Liver (tissue), 9 donors: ENCODE measurements around the gene SLX4IP. TPM values are rescaled to one million over a fixed set of nuclear protein-coding genes. Genes with fewer than 3 reads are reported as not detected.

Experiments used
- DNase-seq: peaks from one replicate; pipeline ENCODE4 v3.0.0-alpha.2; 2017; ENCODE audit warnings: low spot score
- H3K27ac ChIP-seq, 2 donors: one replicate each; pipeline ENCODE4 v1.7.0; 2013; ENCODE audit warnings: inconsistent platforms in 2 of 2, low read length in 2 of 2, control low read depth in 1 of 2, low read depth in 1 of 2, mild to moderate bottlenecking in 1 of 2
- H3K27me3 ChIP-seq, 4 donors: one replicate each; pipeline versions ENCODE4 v1.6.1 to v1.7.0; 2013; ENCODE audit warnings: low read length in 3 of 4, inconsistent platforms in 1 of 4, mild to moderate bottlenecking in 1 of 4, moderate library complexity in 1 of 4; ENCODE audit not compliant: control insufficient read depth in 4 of 4, insufficient read depth in 4 of 4
- H3K36me3 ChIP-seq, 4 donors: one replicate each; pipeline versions ENCODE4 v1.6.1 to v1.7.0; 2013; ENCODE audit warnings: low read length in 3 of 4, mild to moderate bottlenecking in 3 of 4, low read depth in 1 of 4, moderate library complexity in 1 of 4; ENCODE audit not compliant: control insufficient read depth in 4 of 4, insufficient read depth in 3 of 4
- H3K4me1 ChIP-seq, 4 donors: one replicate each; pipeline versions ENCODE4 v1.6.1 to v1.7.0; 2013; ENCODE audit warnings: low read length in 3 of 4, mild to moderate bottlenecking in 3 of 4, moderate library complexity in 1 of 4; ENCODE audit not compliant: control insufficient read depth in 4 of 4, insufficient read depth in 4 of 4
- H3K4me3 ChIP-seq, 3 donors: one replicate each; pipeline versions ENCODE4 v1.6.1 to v1.7.0; 2013; ENCODE audit warnings: low read length in 3 of 3, control low read depth in 1 of 3, low read depth in 1 of 3, mild to moderate bottlenecking in 1 of 3
- H3K9ac ChIP-seq, 2 donors: one replicate each; pipeline ENCODE4 v1.7.0; 2013; ENCODE audit warnings: low read length in 2 of 2, mild to moderate bottlenecking in 2 of 2, moderate library complexity in 2 of 2, control low read depth in 1 of 2, low read depth in 1 of 2
- H3K9me3 ChIP-seq, 4 donors: one replicate each; pipeline versions ENCODE4 v1.6.1 to v1.7.0; 2013; ENCODE audit warnings: low read length in 3 of 4; ENCODE audit not compliant: control insufficient read depth in 4 of 4
- EGR1 ChIP-seq, 2 donors: IDR thresholded peaks; 2 replicates each; pipeline ENCODE4 v1.6.1; 2016 to 2018; ENCODE audit warnings: antibody characterized with exemption in 2 of 2, low read depth in 2 of 2
- FOXA1 ChIP-seq: IDR thresholded peaks from 2 replicates; pipeline ENCODE4 v1.6.1; 2016; ENCODE audit warnings: antibody characterized with exemption
- FOXA2 ChIP-seq: IDR thresholded peaks from 2 replicates; pipeline ENCODE4 v1.6.1; 2016; ENCODE audit warnings: antibody characterized with exemption
- GABPA ChIP-seq, 2 donors: IDR thresholded peaks in 1 of 2; conservative IDR thresholded peaks in 1 of 2; 2 replicates each; pipeline ENCODE4 v1.6.1; 2016; ENCODE audit warnings: antibody characterized with exemption in 2 of 2, mild to moderate bottlenecking in 1 of 2, moderate library complexity in 1 of 2
- HNF4A ChIP-seq, 2 donors: conservative IDR thresholded peaks; 2 replicates each; pipeline ENCODE4 v1.6.1; 2016; ENCODE audit warnings: antibody characterized with exemption in 2 of 2, mild to moderate bottlenecking in 2 of 2
- HNF4G ChIP-seq: IDR thresholded peaks from 2 replicates; pipeline ENCODE4 v1.6.1; 2016; ENCODE audit warnings: antibody characterized with exemption
- JUND ChIP-seq, 2 donors: IDR thresholded peaks; 2 replicates each; pipeline ENCODE4 v1.6.1; 2016; ENCODE audit warnings: antibody characterized with exemption in 2 of 2
- RAD21 ChIP-seq, 2 donors: IDR thresholded peaks; 2 replicates each; pipeline ENCODE4 v1.6.1; 2016; ENCODE audit warnings: antibody characterized with exemption in 2 of 2, mild to moderate bottlenecking in 2 of 2
- RXRA ChIP-seq, 2 donors: IDR thresholded peaks; 2 replicates each; pipeline ENCODE4 v1.6.1; 2017 to 2018; ENCODE audit warnings: antibody characterized with exemption in 2 of 2, mild to moderate bottlenecking in 1 of 2
- SP1 ChIP-seq: IDR thresholded peaks from 2 replicates; pipeline ENCODE4 v1.6.1; 2018; ENCODE audit warnings: antibody characterized with exemption, mild to moderate bottlenecking
- TAF1 ChIP-seq: conservative IDR thresholded peaks from 2 replicates; pipeline ENCODE4 v1.6.1; 2016; ENCODE audit warnings: antibody characterized with exemption, mild to moderate bottlenecking
- YY1 ChIP-seq: IDR thresholded peaks from 2 replicates; pipeline ENCODE4 v1.6.1; 2016; ENCODE audit warnings: antibody characterized with exemption, mild to moderate bottlenecking
- ZBTB33 ChIP-seq: IDR thresholded peaks from 2 replicates; pipeline ENCODE4 v1.6.1; 2016; ENCODE audit warnings: antibody characterized with exemption
- WGBS: extraction: QIAGEN DNeasy Blood & Tissue Kit; methylation state at CpG from one replicate; pipeline ENCODE4 v1.1.7; 2013; 5-methylcytosine and 5-hydroxymethylcytosine counted together
- polyA plus RNA-seq, 2 donors: library from polyadenylated mRNA; stranded (reverse) in 1 of 2; unstranded in 1 of 2; fragments of 200-250 nt in 1 of 2; fragments of >200 nt in 1 of 2; fragmentation: Nextera tagmentation in 1 of 2; extraction: Ambion mirVana in 1 of 2; gene quantifications; one replicate each; pipeline versions ENCODE4 v1.2.1 to v1.2.3, GENCODE V29; 2013 to 2015
- total RNA-seq, 2 donors: library from RNA; depleted of rRNA; stranded (reverse); fragments of >200 nt; gene quantifications; one replicate each; pipeline ENCODE4 v1.2.3, GENCODE V29; 2014
- TF ChIP-seq, protein P1 (sequence below): IDR thresholded peaks from 2 replicates; pipeline ENCODE4 v1.6.1; 2016; ENCODE audit warnings: antibody characterized with exemption, mild to moderate bottlenecking
- TF ChIP-seq, protein P2 (sequence below): fragments of 150-350 bp; IDR thresholded peaks from 2 replicates; pipeline ENCODE4 v1.5.1; 2017; ENCODE audit warnings: improper control_type of control experiment, low read depth, low read length; ENCODE audit not compliant: missing input control
- TF ChIP-seq, protein P3 (sequence below): IDR thresholded peaks from 2 replicates; pipeline ENCODE4 v1.6.1; 2016; ENCODE audit warnings: antibody characterized with exemption
- TF ChIP-seq, protein P4 (sequence below): IDR thresholded peaks from 2 replicates; pipeline ENCODE4 v1.6.1; 2016; ENCODE audit warnings: antibody characterized with exemption
- donor health status: healthy.
- donor health status: healthy.
- donor health status: healthy.
- donor health status: healthy.
- donor health status: healthy.

The SLX4IP gene
- total and polyA plus RNA-seq, 4 donors, result 1.1 to 3.4 (median 2.7) TPM

DNA sequence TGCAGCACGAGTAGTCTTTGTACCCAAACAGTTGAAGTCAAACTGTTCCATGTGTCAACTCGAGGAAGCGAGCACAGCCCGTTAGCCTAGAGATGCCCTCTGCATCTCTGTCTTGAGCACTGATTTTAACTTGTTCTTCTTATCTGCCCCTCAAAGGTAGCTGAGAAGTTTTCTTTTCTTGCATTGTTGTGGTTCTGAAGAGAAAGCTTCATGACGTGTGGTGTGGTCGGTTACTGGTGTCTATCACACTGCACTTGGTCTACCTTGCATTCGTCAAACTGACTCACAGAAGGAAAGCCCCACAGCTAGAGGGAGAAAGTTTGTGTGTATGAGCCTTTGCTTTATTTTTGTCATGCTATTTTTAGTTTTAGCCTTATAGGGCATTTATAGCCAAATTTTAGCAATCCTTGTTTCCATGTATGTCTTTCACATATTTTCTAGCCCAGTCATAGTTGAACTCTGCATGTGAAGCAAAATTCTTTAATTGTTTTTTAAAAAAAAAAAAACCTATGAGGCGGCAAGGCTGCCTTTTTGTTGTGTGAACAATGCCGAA, 123.6 kb downstream of the SLX4IP start:
- WGBS, result 72% methylated on average over 9 of the region's 9 CpGs
- TF ChIP-seq TAF1 (no peak), SP1 (no peak), YY1 (no peak), JUND (IDR thresholded peaks at IDR 0.05) (no peak), HNF4G (no peak), RXRA (IDR thresholded peaks at IDR 0.05) (no peak), GABPA (IDR thresholded peaks at IDR 0.05 in 1 of 2, conservative IDR thresholded peaks at IDR 0.05 in 1 of 2) (no peak), RAD21 (IDR thresholded peaks at IDR 0.05) (no peak), EGR1 (IDR thresholded peaks at IDR 0.05; ENCODE audit: low read depth in 2 of 2) (no peak), FOXA2 (no peak), HNF4A (conservative IDR thresholded peaks at IDR 0.05) (no peak), FOXA1 (no peak), ZBTB33 (no peak)
- TF ChIP-seq, protein P1, sequence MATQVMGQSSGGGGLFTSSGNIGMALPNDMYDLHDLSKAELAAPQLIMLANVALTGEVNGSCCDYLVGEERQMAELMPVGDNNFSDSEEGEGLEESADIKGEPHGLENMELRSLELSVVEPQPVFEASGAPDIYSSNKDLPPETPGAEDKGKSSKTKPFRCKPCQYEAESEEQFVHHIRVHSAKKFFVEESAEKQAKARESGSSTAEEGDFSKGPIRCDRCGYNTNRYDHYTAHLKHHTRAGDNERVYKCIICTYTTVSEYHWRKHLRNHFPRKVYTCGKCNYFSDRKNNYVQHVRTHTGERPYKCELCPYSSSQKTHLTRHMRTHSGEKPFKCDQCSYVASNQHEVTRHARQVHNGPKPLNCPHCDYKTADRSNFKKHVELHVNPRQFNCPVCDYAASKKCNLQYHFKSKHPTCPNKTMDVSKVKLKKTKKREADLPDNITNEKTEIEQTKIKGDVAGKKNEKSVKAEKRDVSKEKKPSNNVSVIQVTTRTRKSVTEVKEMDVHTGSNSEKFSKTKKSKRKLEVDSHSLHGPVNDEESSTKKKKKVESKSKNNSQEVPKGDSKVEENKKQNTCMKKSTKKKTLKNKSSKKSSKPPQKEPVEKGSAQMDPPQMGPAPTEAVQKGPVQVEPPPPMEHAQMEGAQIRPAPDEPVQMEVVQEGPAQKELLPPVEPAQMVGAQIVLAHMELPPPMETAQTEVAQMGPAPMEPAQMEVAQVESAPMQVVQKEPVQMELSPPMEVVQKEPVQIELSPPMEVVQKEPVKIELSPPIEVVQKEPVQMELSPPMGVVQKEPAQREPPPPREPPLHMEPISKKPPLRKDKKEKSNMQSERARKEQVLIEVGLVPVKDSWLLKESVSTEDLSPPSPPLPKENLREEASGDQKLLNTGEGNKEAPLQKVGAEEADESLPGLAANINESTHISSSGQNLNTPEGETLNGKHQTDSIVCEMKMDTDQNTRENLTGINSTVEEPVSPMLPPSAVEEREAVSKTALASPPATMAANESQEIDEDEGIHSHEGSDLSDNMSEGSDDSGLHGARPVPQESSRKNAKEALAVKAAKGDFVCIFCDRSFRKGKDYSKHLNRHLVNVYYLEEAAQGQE, result no peak
- TF ChIP-seq, protein P2, sequence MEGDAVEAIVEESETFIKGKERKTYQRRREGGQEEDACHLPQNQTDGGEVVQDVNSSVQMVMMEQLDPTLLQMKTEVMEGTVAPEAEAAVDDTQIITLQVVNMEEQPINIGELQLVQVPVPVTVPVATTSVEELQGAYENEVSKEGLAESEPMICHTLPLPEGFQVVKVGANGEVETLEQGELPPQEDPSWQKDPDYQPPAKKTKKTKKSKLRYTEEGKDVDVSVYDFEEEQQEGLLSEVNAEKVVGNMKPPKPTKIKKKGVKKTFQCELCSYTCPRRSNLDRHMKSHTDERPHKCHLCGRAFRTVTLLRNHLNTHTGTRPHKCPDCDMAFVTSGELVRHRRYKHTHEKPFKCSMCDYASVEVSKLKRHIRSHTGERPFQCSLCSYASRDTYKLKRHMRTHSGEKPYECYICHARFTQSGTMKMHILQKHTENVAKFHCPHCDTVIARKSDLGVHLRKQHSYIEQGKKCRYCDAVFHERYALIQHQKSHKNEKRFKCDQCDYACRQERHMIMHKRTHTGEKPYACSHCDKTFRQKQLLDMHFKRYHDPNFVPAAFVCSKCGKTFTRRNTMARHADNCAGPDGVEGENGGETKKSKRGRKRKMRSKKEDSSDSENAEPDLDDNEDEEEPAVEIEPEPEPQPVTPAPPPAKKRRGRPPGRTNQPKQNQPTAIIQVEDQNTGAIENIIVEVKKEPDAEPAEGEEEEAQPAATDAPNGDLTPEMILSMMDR, result no peak
- TF ChIP-seq, protein P3, sequence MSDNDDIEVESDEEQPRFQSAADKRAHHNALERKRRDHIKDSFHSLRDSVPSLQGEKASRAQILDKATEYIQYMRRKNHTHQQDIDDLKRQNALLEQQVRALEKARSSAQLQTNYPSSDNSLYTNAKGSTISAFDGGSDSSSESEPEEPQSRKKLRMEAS, result no peak
- TF ChIP-seq, protein P4, sequence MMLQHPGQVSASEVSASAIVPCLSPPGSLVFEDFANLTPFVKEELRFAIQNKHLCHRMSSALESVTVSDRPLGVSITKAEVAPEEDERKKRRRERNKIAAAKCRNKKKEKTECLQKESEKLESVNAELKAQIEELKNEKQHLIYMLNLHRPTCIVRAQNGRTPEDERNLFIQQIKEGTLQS, result no peak

More for the DNA sequence above, 123.6 kb downstream of the SLX4IP start:
- no peaks in the 10 kb centered on the region for H3K9me3 ChIP-seq
- DNase-seq, result no peak
- no peaks in the 10 kb centered on the region for H3K27me3 ChIP-seq
- H3K4me3 ChIP-seq, result no peak overlapping the region
- no peak overlapping the region for H3K9ac ChIP-seq
- no peaks in the 10 kb centered on the region for H3K36me3 ChIP-seq
- H3K4me1 ChIP-seq, result no peaks in the 10 kb centered on the region
- H3K27ac ChIP-seq, result no peak overlapping the region
